ACC112 (cell line): ENCODE data around the gene OSBPL9.

Experiments
- H2AFZ ChIP-seq: fragments of 200-600 bp; sonication (generic); one replicate; pipeline ENCODE4 v1.6.0; 2017; ENCODE audit warnings: antibody characterized with exemption, low read length; ENCODE audit not compliant: unreplicated experiment
- H3K27ac ChIP-seq: fragments of 200-600 bp; sonication (generic); 2 replicates; pipeline ENCODE4 v1.5.1; 2014; ENCODE audit warnings: low read depth, mild to moderate bottlenecking, antibody characterized with exemption, low read length, moderate library complexity
- H3K27me3 ChIP-seq: fragments of 200-600 bp; sonication (generic); 2 replicates; pipeline ENCODE4 v1.6.1; 2014; ENCODE audit warnings: mild to moderate bottlenecking, antibody characterized with exemption, low read length, moderate library complexity, mixed read lengths; ENCODE audit not compliant: insufficient read depth
- H3K36me3 ChIP-seq: fragments of 200-600 bp; sonication (generic); 2 replicates; pipeline ENCODE4 v1.6.1; 2016; ENCODE audit warnings: mild to moderate bottlenecking, antibody characterized with exemption, low read length, moderate library complexity, mixed read lengths; ENCODE audit not compliant: insufficient read depth
- H3K4me1 ChIP-seq: fragments of 200-600 bp; sonication (generic); one replicate; pipeline ENCODE4 v1.6.1; 2016; ENCODE audit warnings: low read length, mixed read lengths; ENCODE audit not compliant: insufficient read depth, unreplicated experiment, control insufficient read depth
- H3K4me3 ChIP-seq: fragments of 200-600 bp; sonication (generic); 2 replicates; pipeline ENCODE4 v1.5.1; 2014; ENCODE audit warnings: mild to moderate bottlenecking, low read depth, low read length
- H3K79me2 ChIP-seq: fragments of 200-600 bp; sonication (generic); one replicate; pipeline ENCODE4 v1.6.0; 2016; ENCODE audit warnings: low read length; ENCODE audit not compliant: control insufficient read depth, unreplicated experiment, insufficient read depth

The OSBPL9 gene

DNA sequence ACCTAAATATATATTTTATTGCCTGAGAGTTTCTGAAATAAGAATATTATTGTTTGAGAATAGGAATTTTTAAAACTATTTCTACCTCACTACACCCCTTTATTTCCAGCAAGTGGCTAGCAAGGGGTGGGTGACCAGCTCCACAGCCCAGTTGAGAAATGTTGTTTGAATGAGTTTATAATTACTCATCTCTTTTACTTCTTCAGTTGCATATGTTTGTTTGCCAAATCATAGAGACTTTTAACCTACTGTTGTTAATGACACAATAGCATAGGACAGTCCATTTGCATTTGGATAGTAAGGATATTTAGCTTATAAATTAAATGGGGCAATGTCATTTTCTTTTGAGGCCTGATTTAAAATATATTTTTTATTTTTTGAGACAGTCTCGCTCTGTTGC lies 133.8 kb downstream of the OSBPL9 start:
- H3K36me3 ChIP-seq: peaks cover 21% of the 10 kb centered on the region
- peaks cover 17% of the 10 kb centered on the region for H3K4me1 ChIP-seq
- H2AFZ ChIP-seq: no peak overlapping the region
- H3K79me2 ChIP-seq: no peaks in the 10 kb centered on the region
- H3K4me3 ChIP-seq: no peak overlapping the region
- peak overlapping the region; percentile 67 for H3K27ac ChIP-seq
- no peaks in the 10 kb centered on the region for H3K27me3 ChIP-seq

DNA sequence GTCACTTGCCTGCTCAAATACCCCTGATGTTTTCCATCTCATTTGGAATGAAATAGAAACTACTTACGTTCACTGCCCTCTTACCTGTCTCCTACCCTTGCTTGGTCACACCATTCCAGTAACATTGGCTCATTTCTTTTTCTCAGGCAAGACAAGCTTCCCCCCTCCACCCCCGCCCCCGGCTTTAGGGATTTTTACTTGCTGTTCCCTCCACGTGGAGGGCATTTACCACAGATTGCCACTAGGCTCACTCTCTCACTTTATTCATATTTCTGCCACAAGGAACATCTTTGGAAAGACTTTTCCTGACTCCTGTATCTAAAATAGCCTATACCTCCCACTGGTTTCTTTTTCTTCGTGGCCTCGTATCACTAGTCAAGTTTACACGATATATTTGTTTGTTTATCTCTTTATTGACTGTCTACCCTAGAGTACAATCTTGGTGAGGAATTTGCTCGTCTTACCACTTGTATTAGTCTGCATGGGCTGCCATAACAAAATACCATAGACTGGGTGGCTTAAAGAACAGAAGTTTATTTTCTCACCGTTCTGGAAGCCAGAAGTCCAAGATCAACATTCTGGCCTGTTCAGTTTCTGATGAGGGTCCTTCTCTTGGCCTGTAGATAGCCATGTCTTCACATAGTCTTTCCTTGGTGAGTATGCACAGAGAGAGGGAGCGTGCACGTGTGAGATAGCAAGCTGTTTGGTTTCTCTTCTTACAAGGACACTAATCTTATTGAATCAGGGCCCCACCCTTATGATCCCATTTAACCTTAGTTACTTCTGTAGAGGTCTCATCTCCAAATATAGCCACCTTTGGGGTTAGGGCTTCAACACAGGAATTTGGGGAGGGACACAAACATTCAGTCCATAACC lies 135.4 kb downstream of the OSBPL9 start:
- Histone ChIP-seq H3K79me2 (no peaks in the 10 kb centered on the region), H3K36me3 (peaks cover 21% of the 10 kb centered on the region; the same call in 1 of the 2 replicates), H2AFZ (no peak overlapping the region), H3K27me3 (no peaks in the 10 kb centered on the region), H3K4me3 (no peak overlapping the region), H3K27ac (no peak overlapping the region), H3K4me1 (peaks cover 17% of the 10 kb centered on the region)

DNA sequence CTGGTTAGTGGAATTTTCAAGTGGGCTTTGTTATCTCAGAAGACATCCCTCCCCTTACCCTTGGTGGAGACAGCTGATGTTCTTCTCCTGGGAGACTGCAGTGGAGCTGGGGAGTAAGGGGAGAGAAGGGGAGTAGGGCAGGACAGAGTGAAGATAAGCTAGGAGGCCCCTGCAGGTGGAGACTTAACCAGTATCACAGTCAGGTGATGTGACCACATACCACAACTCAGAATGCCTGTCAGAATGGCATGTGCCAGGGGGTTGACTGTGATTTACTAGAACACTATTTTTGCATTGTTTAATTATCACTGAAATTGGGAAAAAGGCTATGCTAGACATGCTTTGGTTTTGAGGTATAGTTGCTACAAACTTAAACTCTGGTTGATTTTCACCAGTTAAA lies 137.1 kb downstream of the OSBPL9 start:
- Histone ChIP-seq H3K79me2 (no peaks in the 10 kb centered on the region), H2AFZ (no peak overlapping the region), H3K4me1 (peaks cover 17% of the 10 kb centered on the region), H3K4me3 (no peak overlapping the region), H3K27me3 (no peaks in the 10 kb centered on the region), H3K36me3 (peaks cover 21% of the 10 kb centered on the region; the same call in 1 of the 2 replicates), H3K27ac (no peak overlapping the region)

DNA sequence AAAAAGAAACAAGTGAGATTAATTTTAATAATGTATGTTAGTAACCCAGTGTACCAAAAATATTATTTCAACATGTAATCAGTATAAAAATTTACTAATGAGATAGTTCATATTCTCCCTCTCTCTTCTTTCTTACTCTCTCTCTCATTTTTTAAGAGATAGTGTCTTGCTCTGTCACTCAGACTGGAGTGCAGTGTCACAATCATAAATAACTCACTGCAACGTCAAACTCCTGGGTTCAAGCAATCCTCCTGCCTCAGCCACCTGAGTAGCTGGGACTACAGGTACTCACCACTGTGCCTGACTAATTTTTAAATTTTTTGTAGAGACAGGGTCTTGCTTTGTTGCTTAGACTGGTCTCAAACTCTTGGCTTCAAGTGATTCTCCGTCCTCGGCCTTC lies 137.8 kb downstream of the OSBPL9 start:
- H3K27me3 ChIP-seq: no peaks in the 10 kb centered on the region
- no peak overlapping the region for H3K27ac ChIP-seq
- no peaks in the 10 kb centered on the region for H3K79me2 ChIP-seq
- peaks cover 17% of the 10 kb centered on the region for H3K4me1 ChIP-seq
- H3K4me3 ChIP-seq: no peak overlapping the region
- H3K36me3 ChIP-seq: peaks cover 21% of the 10 kb centered on the region; the same call in 1 of the 2 replicates
- H2AFZ ChIP-seq: no peak overlapping the region

DNA sequence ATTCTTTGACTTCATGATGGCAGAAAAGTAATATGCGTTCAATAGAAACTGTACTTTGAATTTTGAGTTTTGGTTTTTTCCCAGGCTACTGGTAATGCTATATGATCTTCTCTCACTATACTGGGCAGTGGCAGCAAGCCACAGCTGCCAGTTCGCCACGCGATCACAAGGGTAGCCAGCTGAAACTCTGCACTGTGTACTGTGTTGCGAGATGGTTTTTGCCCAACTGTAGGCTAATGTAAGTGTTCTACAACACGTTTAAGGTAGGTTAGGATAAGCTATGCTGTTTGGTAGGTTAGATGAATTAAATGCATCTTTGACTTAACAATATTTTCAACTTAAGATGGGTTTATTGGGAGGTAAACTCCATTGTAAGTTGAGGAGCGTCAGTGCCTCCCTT lies 138.5 kb downstream of the OSBPL9 start:
- Histone ChIP-seq H3K27ac (no peak overlapping the region), H3K36me3 (peaks cover 21% of the 10 kb centered on the region; the same call in 1 of the 2 replicates), H3K27me3 (no peaks in the 10 kb centered on the region)

DNA sequence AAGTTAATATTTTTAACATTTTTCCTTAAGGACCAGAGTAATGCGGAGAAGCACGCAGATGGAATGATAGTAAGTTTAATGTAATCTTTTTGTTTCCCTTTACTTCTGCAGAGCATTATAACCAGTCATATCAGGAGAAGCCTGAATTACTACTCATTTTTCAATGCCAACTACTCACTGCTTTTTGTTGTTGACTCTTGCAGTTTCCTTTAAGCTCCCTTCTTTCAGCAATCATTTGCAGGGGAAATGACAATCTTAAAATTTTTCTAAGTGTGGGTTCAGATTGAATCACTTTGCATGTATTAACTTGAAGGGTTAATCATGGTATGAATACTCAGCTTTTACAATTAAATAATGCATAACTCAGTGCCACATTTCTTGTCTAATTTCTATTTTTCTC lies 139.4 kb downstream of the OSBPL9 start:
- no peak overlapping the region for H3K27ac ChIP-seq
- H3K4me3 ChIP-seq: no peak overlapping the region
- H3K4me1 ChIP-seq: peaks cover 4% of the 10 kb centered on the region
- no peak overlapping the region for H2AFZ ChIP-seq
- no peaks in the 10 kb centered on the region for H3K79me2 ChIP-seq
- H3K36me3 ChIP-seq: peaks cover 21% of the 10 kb centered on the region; the same call in 1 of the 2 replicates
- no peaks in the 10 kb centered on the region for H3K27me3 ChIP-seq

More for the DNA sequence above, 138.5 kb downstream of the OSBPL9 start:
- no peak overlapping the region for H3K4me3 ChIP-seq
- peaks cover 11% of the 10 kb centered on the region for H3K4me1 ChIP-seq
- no peaks in the 10 kb centered on the region for H3K79me2 ChIP-seq
- no peak overlapping the region for H2AFZ ChIP-seq

DNA sequence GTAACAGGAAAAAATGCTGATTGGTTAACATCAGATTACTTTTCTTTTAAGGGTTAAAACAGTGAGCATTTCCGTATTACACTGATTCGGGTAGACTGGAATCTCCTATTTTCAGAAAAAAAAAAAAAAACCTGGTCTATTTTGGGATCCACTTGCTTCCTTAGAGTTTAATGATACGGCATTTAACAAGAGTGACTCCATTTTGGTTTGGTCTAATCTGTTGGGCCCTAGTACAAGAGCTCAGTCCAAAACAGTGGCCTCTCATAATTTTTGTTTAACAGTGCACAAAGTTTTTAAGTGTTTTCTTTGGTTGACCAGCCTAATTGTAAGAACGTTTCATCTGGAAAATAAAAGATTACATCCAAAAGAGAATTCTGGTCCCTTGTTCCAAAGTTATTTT lies 141.4 kb downstream of the OSBPL9 start:
- H3K27ac ChIP-seq: no peak overlapping the region

DNA sequence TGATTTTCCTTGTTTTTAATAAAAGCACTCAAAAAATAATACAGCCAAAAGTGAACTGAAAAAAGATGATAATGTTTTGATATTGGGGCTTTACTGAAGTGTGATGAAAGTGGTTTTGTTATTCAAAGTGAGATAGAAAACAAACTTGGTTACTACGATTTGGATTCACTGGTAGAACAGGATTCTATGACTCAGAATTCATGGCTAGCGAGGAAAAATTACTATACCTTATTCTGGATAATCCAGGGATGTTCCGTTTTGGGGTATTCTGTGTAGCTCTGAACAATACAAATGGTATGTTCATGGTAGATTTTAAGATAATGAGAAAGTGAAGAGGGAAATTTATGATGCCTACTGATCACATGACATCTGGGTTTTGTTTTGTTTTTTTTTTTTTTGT lies 144.0 kb downstream of the OSBPL9 start:
- no peak overlapping the region for H2AFZ ChIP-seq
- no peak overlapping the region for H3K4me3 ChIP-seq
- no peaks in the 10 kb centered on the region for H3K79me2 ChIP-seq
- H3K27me3 ChIP-seq: no peaks in the 10 kb centered on the region
- 0 out of 2 replicates have a peak, but pooled peaks cover 3% of the 10 kb centered on the region for H3K36me3 ChIP-seq
- no peak overlapping the region for H3K27ac ChIP-seq
- no peaks in the 10 kb centered on the region for H3K4me1 ChIP-seq

More for the DNA sequence above, 141.4 kb downstream of the OSBPL9 start:
- Histone ChIP-seq H3K36me3 (0 out of 2 replicates have a peak, but pooled peaks cover 8% of the 10 kb centered on the region), H3K4me3 (no peak overlapping the region), H2AFZ (no peak overlapping the region), H3K4me1 (no peaks in the 10 kb centered on the region), H3K27me3 (no peaks in the 10 kb centered on the region), H3K79me2 (no peaks in the 10 kb centered on the region)

DNA sequence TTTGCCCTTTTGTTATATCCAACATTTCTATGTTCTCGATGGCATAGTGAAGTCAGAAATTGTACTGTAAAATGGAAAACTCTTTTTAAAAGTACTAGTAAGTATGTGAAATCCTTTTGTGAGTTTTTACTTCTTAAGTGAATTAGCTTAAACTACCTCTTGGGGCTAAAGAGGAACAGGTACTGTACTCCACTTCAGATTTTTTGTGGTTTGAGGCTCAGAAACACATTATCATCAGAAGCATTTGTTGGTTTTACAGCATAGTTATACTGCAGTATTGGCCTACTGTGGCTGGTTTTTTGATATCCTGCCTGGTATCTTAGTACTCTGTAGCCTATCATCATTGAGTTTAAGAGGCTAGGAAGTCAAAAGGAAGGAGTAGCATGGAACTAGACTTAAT lies 144.5 kb downstream of the OSBPL9 start:
- H3K79me2 ChIP-seq: no peaks in the 10 kb centered on the region
- no peaks in the 10 kb centered on the region for H3K27me3 ChIP-seq
- peaks cover 3% of the 10 kb centered on the region; the same call in 1 of the 2 replicates for H3K36me3 ChIP-seq
- no peak overlapping the region for H3K4me3 ChIP-seq
- no peak overlapping the region for H3K27ac ChIP-seq
- no peak overlapping the region for H2AFZ ChIP-seq
- H3K4me1 ChIP-seq: no peaks in the 10 kb centered on the region

DNA sequence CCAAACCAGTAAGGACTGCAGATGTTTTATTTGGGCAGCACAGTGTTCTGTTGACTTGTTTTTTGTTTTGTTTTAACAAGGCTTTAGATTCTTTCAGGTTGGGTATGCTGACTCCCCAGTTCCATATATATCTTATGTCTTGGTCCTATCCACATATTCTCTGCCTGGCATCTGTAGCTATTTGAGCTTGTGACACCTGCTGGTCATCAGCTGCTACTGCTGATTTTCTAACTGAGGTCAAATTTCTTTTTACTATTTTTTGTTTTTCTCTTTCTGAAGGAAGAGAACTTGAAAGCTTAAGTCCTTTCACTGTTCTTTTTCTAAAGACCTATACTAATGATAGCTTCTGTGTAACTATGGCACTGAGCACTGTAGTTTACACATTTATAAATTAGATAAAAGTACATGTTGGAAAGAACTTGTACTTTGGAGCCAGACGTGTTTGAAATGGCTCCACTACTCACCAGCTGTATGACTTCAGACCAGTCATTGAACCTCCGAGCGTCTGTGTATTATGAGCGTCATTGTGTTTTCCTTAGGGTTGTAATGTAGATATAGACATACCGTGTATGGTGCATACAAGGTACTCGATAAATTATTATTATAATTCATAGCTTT lies 152.2 kb downstream of the OSBPL9 start:
- H3K36me3 ChIP-seq: peaks cover 10% of the 10 kb centered on the region; the same call in 1 of the 2 replicates
- no peaks in the 10 kb centered on the region for H3K27me3 ChIP-seq

More for the DNA sequence above, 152.2 kb downstream of the OSBPL9 start:
- Histone ChIP-seq H3K4me1 (peaks cover 10% of the 10 kb centered on the region), H3K79me2 (no peaks in the 10 kb centered on the region), H3K27ac (no peak overlapping the region), H2AFZ (no peak overlapping the region), H3K4me3 (no peak overlapping the region)
